Stimulated activated CD8-positive, alpha-beta memory T cell treated with anti-CD3 and anti-CD28 coated beads, Interleukin-15, amount 100 ng/mL, for 4 hours (primary cell): Measurements from ENCODE around the gene MRPS7.

ENCODE experiments used
- DNase-seq, 2 donors: peaks; one replicate each; pipeline ENCODE4 v3.0.0-alpha.2; 2020; ENCODE audit warnings: low read depth in 2 of 2

Gene MRPS7

DNA sequence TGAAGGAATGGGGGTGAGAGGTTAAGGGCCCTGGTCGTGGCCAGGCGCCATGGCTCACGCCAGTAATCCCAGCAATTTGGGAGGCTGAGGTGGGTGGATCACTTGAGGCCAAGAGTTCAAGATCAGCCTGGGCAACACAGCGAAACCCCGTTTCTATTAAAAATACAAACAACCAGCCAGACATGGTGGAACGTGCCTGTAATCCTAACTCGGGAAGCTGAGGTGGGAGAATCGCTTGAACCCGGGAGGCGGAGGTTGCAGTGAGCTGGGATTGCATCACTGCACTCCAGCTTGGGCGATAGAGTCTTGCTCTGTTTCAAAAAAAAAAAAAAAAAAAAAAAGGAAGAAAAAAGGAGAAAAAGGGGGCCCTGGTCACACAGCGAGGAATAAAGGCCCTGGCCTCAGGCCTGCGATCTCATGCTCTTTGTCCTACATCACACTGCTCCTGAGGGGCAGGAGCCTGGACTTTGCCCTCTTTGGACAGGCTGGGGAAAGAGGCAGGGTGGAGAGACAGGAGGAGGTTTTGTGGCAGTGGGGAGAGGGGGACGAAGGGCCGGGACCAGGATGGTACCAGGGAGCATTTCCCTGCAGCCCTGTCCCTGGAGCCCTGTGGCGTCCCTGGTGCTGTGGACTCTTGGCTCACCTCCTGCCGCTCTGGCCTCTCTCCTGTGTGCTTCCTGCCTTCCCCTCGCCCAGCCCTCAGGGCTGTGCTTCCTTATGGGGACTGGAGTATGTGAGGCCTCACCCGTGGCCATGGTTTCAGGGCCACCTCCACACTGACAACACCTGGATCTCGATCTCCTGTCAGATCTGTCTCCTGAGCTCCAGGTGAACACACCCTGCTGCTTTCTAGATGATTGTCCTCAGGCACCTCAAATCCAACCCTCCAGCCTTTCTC, 47.3 kb downstream of the MRPS7 start:
- no peak for DNase-seq

DNA sequence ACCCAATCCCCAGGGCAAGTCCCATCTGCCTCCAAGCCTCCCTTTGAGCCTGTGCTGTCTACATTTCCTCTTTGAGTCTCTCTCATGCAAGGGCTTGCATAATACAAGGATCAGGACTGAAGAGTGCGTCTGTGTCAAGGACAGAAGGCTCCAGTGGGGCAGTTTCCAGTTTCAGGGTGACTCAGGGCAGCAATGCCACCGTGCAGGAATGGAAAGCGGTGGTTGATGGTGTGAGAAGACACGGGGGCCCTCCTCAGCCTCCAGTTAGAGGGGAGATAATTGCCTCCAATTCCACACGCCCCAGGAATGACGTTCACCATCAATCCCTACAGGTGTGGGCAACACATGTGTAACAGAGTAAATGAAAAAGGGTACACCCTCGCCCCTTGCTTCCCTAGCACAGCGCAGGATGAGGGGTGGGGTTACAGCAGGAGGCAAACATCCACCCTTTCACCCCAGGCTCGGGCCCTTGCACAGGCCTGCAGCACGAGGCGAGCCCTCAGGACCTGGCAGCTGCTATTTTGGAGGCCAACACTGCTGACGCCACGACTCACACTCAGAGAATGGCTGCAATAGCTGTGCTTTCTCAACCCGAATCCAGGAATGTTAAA, 52.4 kb downstream of the MRPS7 start:
- no peak for DNase-seq

DNA sequence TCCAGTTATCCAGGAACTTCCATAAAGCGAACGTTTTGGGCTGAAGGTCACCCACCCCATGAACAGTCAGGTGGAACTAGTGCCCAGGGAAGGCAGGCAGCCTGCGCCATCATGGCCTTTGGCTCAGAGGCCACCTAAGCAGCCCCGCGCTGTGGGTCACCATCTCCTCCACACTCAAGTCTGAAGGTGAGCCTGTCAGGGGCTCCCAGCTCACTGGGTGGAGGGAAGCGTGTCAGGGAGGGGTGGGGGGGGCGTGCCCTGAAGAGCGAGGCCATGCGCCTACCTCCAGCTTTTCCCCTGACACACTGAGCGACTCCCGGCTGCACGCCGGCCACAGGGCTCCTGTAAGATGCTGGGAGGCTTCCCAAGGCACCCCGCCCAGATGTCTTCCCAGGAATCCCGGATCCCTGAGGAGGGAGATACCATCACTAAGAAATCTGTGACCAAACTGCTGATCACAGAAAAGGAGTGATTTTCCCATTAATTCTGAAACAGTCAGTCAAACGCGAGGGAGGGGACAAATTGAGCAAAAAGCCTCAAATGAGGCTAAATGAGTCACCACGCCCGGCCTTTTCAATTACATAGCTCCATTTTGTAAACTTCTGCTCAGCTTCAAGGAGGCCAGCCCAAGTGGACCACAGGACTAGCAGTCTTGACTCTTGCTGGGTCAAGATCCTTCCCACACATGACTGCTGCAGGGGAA, 54.0 kb downstream of the MRPS7 start:
- no peak for DNase-seq
